Dendritic cell treated with granulocyte-macrophage colony-stimulating factor and Interleukin-4, amounts not matched to agents 40 ng/mL and 50 ng/mL, for 4 days (primary cell): ENCODE measurements around the gene DCUN1D4.

Experiments
- H3K27ac Mint-ChIP-seq: one replicate; pipeline ENCODE4 v1.8.0; 2022; ENCODE audit warnings: mild to moderate bottlenecking, mixed read lengths
- H3K27me3 Mint-ChIP-seq: one replicate; pipeline ENCODE4 v1.8.0; 2022; ENCODE audit warnings: mild to moderate bottlenecking, mixed read lengths
- H3K36me3 Mint-ChIP-seq: one replicate; pipeline ENCODE4 v1.8.0; 2022; ENCODE audit warnings: low read depth, mixed read lengths
- H3K4me1 Mint-ChIP-seq: one replicate; pipeline ENCODE4 v1.8.0; 2022; ENCODE audit warnings: low read depth, mixed read lengths
- H3K4me3 Mint-ChIP-seq: one replicate; pipeline ENCODE4 v1.8.0; 2022; ENCODE audit warnings: mild to moderate bottlenecking, moderate library complexity, mixed read lengths
- H3K9me3 Mint-ChIP-seq: one replicate; pipeline ENCODE4 v1.8.0; 2022; ENCODE audit warnings: mixed read lengths
- intact Hi-C: fragments of 100-400 bp; cut with micrococcal nuclease; formaldehyde crosslinking; loops from one replicate; pipeline ENCODE4 v1.15.0; 2022

Gene DCUN1D4

GRCh38 chr4:51842554-51843308 is at the start of gene DCUN1D4:
DCUN1D4 (plus strand) TSS chr4:51843153; CDS start chr4:51843243, 90 bp downstream.
- peak within 1 kb of the TSS; percentile 93 for H3K4me3 Mint-ChIP-seq
- intact Hi-C loops: loop anchor here (5.0 to 10.0 kb wide), 2 partner anchors 55 to 1522 kb away; partner anchors contain the start of gene SCFD2
- peaks cover 17% of the 10 kb centered on the region for H3K4me1 Mint-ChIP-seq
- no peaks in the 10 kb centered on the region for H3K9me3 Mint-ChIP-seq
- peaks cover 25% of the 10 kb centered on the region for H3K36me3 Mint-ChIP-seq
- peaks cover 13% of the 10 kb centered on the region for H3K27me3 Mint-ChIP-seq
- peak within 1 kb of the TSS; percentile 86 for H3K27ac Mint-ChIP-seq

- intact Hi-C loops: no loop called here
- Mint-ChIP-seq H3K9me3 (peaks cover 10% of the 10 kb centered on the region), H3K4me1 (no peaks in the 10 kb centered on the region), H3K27ac (no peak overlapping the region), H3K27me3 (peaks cover under 1% of the 10 kb centered on the region), H3K36me3 (no peaks in the 10 kb centered on the region), H3K4me3 (no peak overlapping the region)
These were observed 22.3 kb upstream of the DCUN1D4 start for GRCh38 chr4:51820443-51821234.

- H3K9me3 Mint-ChIP-seq: peaks cover 10% of the 10 kb centered on the region
- H3K4me1 Mint-ChIP-seq: no peaks in the 10 kb centered on the region
- peaks cover 11% of the 10 kb centered on the region for H3K27me3 Mint-ChIP-seq
- no peak overlapping the region for H3K27ac Mint-ChIP-seq
- intact Hi-C loops: no loop called here
- H3K36me3 Mint-ChIP-seq: no peaks in the 10 kb centered on the region
- no peak overlapping the region for H3K4me3 Mint-ChIP-seq
These were observed 17.6 kb upstream of the DCUN1D4 start for GRCh38 chr4:51825341-51825740.

GRCh38 chr4:51830156-51830720 is 12.7 kb upstream of the DCUN1D4 start:
- intact Hi-C loops: no loop called here
- Mint-ChIP-seq H3K4me1 (no peaks in the 10 kb centered on the region), H3K36me3 (no peaks in the 10 kb centered on the region), H3K27me3 (peaks cover 11% of the 10 kb centered on the region), H3K27ac (no peak overlapping the region), H3K9me3 (no peaks in the 10 kb centered on the region), H3K4me3 (no peak overlapping the region)

- Mint-ChIP-seq H3K9me3 (no peaks in the 10 kb centered on the region), H3K4me1 (no peaks in the 10 kb centered on the region), H3K27ac (no peak overlapping the region), H3K36me3 (no peaks in the 10 kb centered on the region), H3K27me3 (peaks cover 10% of the 10 kb centered on the region), H3K4me3 (no peak overlapping the region)
- intact Hi-C loops: loop anchor here (1.0 kb wide), 1 partner anchor 195 kb away; no protein-coding TSS in a partner anchor
These were observed 11.8 kb upstream of the DCUN1D4 start for GRCh38 chr4:51831133-51831532.

GRCh38 chr4:51833236-51833635 is 9.7 kb upstream of the DCUN1D4 start:
- no peaks in the 10 kb centered on the region for H3K36me3 Mint-ChIP-seq
- H3K27ac Mint-ChIP-seq: no peak overlapping the region
- H3K9me3 Mint-ChIP-seq: no peaks in the 10 kb centered on the region
- no peak overlapping the region for H3K4me3 Mint-ChIP-seq
- H3K27me3 Mint-ChIP-seq: peaks cover 5% of the 10 kb centered on the region
- peaks cover 6% of the 10 kb centered on the region for H3K4me1 Mint-ChIP-seq
- intact Hi-C loops: no loop called here

- Mint-ChIP-seq H3K4me1 (peaks cover 6% of the 10 kb centered on the region), H3K36me3 (no peaks in the 10 kb centered on the region), H3K27me3 (peaks cover 4% of the 10 kb centered on the region), H3K27ac (no peak overlapping the region), H3K4me3 (no peak overlapping the region), H3K9me3 (no peaks in the 10 kb centered on the region)
- intact Hi-C loops: no loop called here
These were observed 7.9 kb upstream of the DCUN1D4 start for GRCh38 chr4:51835079-51835478.

GRCh38 chr4:51835855-51836254 is 7.1 kb upstream of the DCUN1D4 start:
- intact Hi-C loops: no loop called here
- H3K27me3 Mint-ChIP-seq: peaks cover 4% of the 10 kb centered on the region
- no peak overlapping the region for H3K27ac Mint-ChIP-seq
- peaks cover 6% of the 10 kb centered on the region for H3K4me1 Mint-ChIP-seq
- H3K36me3 Mint-ChIP-seq: no peaks in the 10 kb centered on the region
- H3K9me3 Mint-ChIP-seq: no peaks in the 10 kb centered on the region
- no peak overlapping the region for H3K4me3 Mint-ChIP-seq

GRCh38 chr4:51836549-51836948 is 6.4 kb upstream of the DCUN1D4 start:
- H3K36me3 Mint-ChIP-seq: no peaks in the 10 kb centered on the region
- H3K27ac Mint-ChIP-seq: no peak overlapping the region
- H3K4me3 Mint-ChIP-seq: no peak overlapping the region
- H3K27me3 Mint-ChIP-seq: peaks cover 4% of the 10 kb centered on the region
- intact Hi-C loops: no loop called here
- peaks cover 6% of the 10 kb centered on the region for H3K4me1 Mint-ChIP-seq
- no peaks in the 10 kb centered on the region for H3K9me3 Mint-ChIP-seq

- Mint-ChIP-seq H3K4me3 (no peak overlapping the region), H3K9me3 (no peaks in the 10 kb centered on the region), H3K27me3 (peaks cover 13% of the 10 kb centered on the region), H3K27ac (no peak overlapping the region), H3K4me1 (peaks cover 23% of the 10 kb centered on the region), H3K36me3 (peaks cover 25% of the 10 kb centered on the region)
- intact Hi-C loops: loop anchor here (5.0 to 10.0 kb wide), 2 partner anchors 57 to 1524 kb away; partner anchors contain the start of gene SCFD2
These were observed 2.2 kb upstream of the DCUN1D4 start for GRCh38 chr4:51840781-51841180.

- H3K4me1 Mint-ChIP-seq: peaks cover 17% of the 10 kb centered on the region
- H3K36me3 Mint-ChIP-seq: peaks cover 25% of the 10 kb centered on the region
- H3K27ac Mint-ChIP-seq: peak overlapping the region; percentile 86
- peaks cover 13% of the 10 kb centered on the region for H3K27me3 Mint-ChIP-seq
- H3K9me3 Mint-ChIP-seq: no peaks in the 10 kb centered on the region
- peak overlapping the region; percentile 93 for H3K4me3 Mint-ChIP-seq
- intact Hi-C loops: loop anchor here (5.0 to 10.0 kb wide), 2 partner anchors 55 to 1523 kb away; partner anchors contain the start of gene SCFD2
These were observed 793 bp upstream of the DCUN1D4 start for GRCh38 chr4:51842167-51842553.

GRCh38 chr4:51843309-51844152 is 578 bp downstream of the DCUN1D4 start:
- Mint-ChIP-seq H3K4me1 (peaks cover 17% of the 10 kb centered on the region), H3K36me3 (peaks cover 25% of the 10 kb centered on the region), H3K27me3 (peaks cover 13% of the 10 kb centered on the region), H3K27ac (peak overlapping the region; percentile 86), H3K4me3 (peak overlapping the region; percentile 93), H3K9me3 (no peaks in the 10 kb centered on the region)
- intact Hi-C loops: loop anchor here (5.0 to 10.0 kb wide), 2 partner anchors 54 to 1521 kb away; partner anchors contain the start of gene SCFD2
